SH-SY5Y (cell line): ENCODE measurements around the gene G0S2.

Experiments
- GATA2 ChIP-seq: IDR thresholded peaks from 2 replicates; pipeline ENCODE4 v1.6.1; 2011; ENCODE audit warnings: mild to moderate bottlenecking, low read depth, low read length
- GATA3 ChIP-seq: IDR thresholded peaks from 2 replicates; pipeline ENCODE4 v1.6.1; 2011; ENCODE audit warnings: low read depth, mild to moderate bottlenecking, low read length, moderate library complexity

DNA sequence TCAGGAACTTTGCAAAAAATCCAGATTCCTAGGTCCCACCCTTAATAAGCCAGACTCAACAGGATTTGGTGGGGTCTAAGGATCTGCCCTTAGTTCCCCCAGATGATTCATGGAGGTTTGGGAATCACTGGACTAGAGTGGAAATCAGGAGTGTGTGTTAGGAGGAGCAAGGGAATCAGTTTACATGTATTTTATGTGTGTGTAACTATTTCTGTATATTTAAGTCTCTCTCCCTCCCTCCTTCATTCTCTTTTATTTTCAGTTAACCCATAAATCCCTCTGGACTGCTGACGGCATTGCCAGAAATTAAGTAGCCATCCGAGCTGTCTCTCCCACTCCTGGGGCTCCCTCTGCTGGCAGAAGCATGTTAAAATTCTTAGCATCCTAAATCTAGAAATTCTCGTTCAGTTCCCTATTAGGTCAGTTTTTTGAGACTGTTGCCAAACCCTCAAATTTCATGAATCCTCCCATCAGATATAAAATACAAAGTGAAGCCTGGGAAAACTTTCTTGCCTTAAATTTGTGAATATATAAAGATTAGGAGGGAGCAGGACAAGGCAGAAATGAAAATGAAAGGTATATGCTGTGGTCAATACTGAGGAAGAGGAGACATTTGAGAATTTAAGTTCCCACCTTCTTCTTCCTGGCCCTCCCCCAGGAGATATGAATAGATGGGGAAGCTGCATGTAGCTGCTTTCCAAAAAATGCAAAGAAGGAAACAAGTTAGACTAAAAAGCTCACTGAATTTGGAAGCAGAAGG lies 17.7 kb downstream of the G0S2 start:
- TF ChIP-seq GATA2 (no peak), GATA3 (no peak)
